GM21515 (cell line): ENCODE data around the gene HES5.

Source experiments
- ATAC-seq: cut with Tn5 transposase; IDR thresholded peaks from one replicate; pipeline ENCODE4 v1.9.1; 2021; ENCODE audit not compliant: unreplicated experiment

Gene HES5

DNA sequence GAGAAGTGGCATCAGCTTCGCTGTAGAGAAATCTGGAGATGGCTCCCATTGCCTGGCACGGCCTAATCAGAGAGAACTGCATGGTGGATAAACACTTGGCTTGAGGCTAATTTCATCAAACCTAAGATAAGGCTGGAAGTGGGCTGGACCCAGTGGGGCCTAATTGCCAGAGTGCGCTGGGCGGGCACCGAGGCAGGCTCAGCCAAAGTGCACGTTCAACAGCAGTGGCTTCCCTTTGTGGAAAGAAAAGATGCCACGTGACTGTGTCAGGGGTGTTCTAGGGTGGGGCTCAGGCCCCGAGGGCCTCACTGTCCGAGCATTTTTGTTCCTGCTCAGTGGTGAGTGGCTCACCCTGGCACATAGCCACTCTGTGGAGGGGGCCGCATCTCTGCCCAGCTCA is 48.2 kb downstream of the HES5 start:
- ATAC-seq: no peak

DNA sequence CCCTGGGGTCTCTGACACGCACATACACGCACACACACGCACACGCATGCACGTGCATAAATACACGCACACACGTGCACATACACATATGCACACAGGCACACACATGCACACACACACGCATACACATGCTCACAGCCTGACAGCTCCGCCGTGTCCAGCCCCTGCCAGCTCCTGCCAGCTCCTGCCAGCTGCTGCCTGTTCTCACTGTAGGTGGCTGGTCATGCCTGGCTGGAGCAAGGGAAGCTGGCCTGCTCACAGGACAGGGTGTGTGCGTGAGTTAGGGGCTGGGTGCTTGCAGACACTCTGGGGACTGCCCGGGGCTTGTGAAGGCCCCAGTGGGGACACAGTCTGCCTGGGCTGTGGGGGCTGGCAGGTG is 49.1 kb downstream of the HES5 start:
- no peak for ATAC-seq

DNA sequence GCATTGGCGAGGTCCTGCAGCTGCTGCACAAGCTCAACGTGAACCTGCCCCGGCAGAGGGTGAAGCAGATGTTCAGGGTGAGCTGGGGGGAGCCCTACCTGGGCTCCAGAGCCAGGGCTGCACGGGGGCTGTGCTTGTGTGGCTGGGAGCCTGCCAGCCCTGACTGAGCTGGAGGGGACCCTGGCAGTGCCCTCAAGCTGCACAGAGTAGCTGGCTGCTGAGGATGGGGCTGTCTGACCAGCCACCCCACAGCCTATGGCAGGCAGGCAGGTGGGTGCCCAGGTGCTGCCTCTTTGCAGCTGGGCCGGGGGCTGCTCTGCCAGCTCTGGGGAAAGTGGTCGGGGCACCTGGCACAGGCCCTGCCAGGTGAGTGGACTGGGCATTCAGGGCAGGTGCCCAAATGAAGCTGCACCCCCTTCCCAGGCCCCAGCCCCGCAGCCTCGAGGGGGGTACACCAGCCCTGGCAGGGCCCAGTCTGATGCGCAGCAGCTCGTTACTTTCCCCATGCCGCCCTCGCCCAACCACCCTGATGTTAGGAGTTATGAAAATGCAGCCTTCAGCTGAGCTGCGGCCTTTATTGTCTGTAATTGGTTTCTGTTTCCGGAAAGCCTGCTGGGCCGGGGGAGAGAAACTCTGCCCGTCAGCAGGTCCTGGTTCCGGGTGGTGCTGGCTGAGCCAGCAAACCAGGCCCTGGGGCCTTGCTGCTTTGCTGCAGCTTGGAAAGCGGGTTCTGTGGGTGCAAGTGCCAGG is 49.7 kb downstream of the HES5 start:
- ATAC-seq: no peak

DNA sequence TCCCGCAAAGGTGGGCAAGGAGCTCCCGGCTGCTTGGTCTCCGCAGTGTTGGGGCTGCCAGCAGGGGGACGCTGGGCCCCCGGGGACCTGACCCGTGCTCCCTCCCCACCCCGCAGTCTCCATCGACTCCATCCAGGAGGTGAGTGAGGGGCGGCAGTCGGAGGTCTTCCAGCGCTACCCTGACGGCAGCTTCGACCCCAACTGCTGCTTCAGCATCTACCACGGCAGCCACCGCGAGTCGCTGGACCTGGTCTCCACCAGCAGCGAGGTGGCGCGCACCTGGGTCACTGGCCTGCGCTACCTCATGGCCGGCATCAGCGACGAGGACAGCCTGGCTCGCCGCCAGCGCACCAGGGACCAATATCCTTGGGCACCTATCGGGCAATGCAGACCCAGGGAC is 50.4 kb downstream of the HES5 start:
- ATAC-seq: no peak

DNA sequence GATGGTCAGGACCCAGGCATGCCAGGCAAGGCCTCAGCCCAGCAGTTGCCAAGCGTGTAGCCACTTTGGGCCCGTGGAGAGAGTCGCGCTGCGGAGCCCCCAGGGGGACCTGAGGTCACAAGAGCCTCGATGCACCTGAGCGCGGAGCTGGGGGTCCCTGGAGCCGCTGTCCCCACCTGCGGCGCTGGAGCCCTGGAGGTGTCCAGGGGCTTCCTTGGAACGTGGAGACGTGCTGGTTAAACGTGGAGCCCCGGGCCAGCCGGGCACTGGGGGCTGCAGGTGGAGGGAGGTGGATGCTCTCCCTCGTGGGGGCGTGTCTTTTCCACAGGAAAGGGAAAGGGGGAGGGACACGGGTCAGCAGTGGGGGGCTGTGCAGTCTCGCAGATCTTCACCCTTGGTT is 50.9 kb downstream of the HES5 start:
- no peak for ATAC-seq
